ENCODE results near the gene C1QTNF4. TPM values are rescaled to one million over a fixed set of nuclear protein-coding genes. Genes with fewer than 3 reads are reported as not detected.

C1QTNF4 gene
- total and polyA plus RNA-seq, 2 of the 13 experiments (the other 11 are each of a cell fraction or from before 2014, with no cell fraction given) = not detected

GRCh38 chr11:47565340-47566148 lies 28.7 kb downstream of the C1QTNF4 start, which contains the start of gene PTPMT1 (continued):
- no peak for TF ChIP-seq ZFP37 (CRISPR knock-in tag; IDR thresholded peaks at IDR 0.05; ENCODE audit: borderline replicate concordance)
- TF ChIP-seq TFDP1 (CRISPR knock-in tag; IDR thresholded peaks at IDR 0.05; ENCODE audit: borderline replicate concordance) = peak; percentile 91
- TF ChIP-seq MAZ (IDR thresholded peaks at IDR 0.05; ENCODE audit: borderline replicate concordance, low read depth, low read length) = peak; percentile 67; the same call in 1 of the 2 replicates
- peak; percentile 80 for TF ChIP-seq MAZ (CRISPR knock-in tag; IDR thresholded peaks at IDR 0.05; ENCODE audit: low read depth)
- no peak for TF ChIP-seq ZC3H4 (CRISPR knock-in tag; IDR thresholded peaks at IDR 0.05; ENCODE audit: borderline replicate concordance)
- TF ChIP-seq ZBTB1 (CRISPR knock-in tag; IDR thresholded peaks at IDR 0.05; ENCODE audit: borderline replicate concordance) = no peak
- TF ChIP-seq UBTF (CRISPR knock-in tag; IDR thresholded peaks at IDR 0.05) = peak; percentile 92
- TF ChIP-seq ISX (CRISPR knock-in tag; conservative IDR thresholded peaks at IDR 0.05) = peak; percentile 82; the same call in 1 of the 2 replicates
- no peak for TF ChIP-seq ZNF775 (CRISPR knock-in tag; IDR thresholded peaks at IDR 0.05; ENCODE audit: borderline replicate concordance)
- TF ChIP-seq FOXO4 (CRISPR knock-in tag; conservative IDR thresholded peaks at IDR 0.05) = 0 out of 2 replicates have a peak, but pooled peaks have one; percentile 74
- TF ChIP-seq PHF8 (CRISPR knock-in tag; IDR thresholded peaks at IDR 0.05) = peak; percentile 91
- TF ChIP-seq NPAS2 (CRISPR knock-in tag; IDR thresholded peaks at IDR 0.05; ENCODE audit: borderline replicate concordance) = no peak
- TF ChIP-seq THAP9 (CRISPR knock-in tag; IDR thresholded peaks at IDR 0.05; ENCODE audit: borderline replicate concordance) = peak; percentile 18; the same call in 1 of the 2 replicates
- peak; percentile 64; the same call in 1 of the 2 replicates for TF ChIP-seq ZSCAN12 (CRISPR knock-in tag; IDR thresholded peaks at IDR 0.05)
- TF ChIP-seq ZNF644 (CRISPR knock-in tag; IDR thresholded peaks at IDR 0.05; ENCODE audit: low read depth) = no peak
- TF ChIP-seq TIGD3 (CRISPR knock-in tag; IDR thresholded peaks at IDR 0.05; ENCODE audit: borderline replicate concordance) = no peak
- TF ChIP-seq IRF2 (CRISPR knock-in tag; IDR thresholded peaks at IDR 0.05) = peak; percentile 47; the same call in 1 of the 2 replicates
- peak; percentile 79 for TF ChIP-seq POLR2A (IDR thresholded peaks at IDR 0.05; ENCODE audit: insufficient read depth in 1 of 2, low read depth in 2 of 2, low read length in 2 of 2)
- TF ChIP-seq ZNF781 (CRISPR knock-in tag; IDR thresholded peaks at IDR 0.05; ENCODE audit: borderline replicate concordance, not compliant biosample characterization) = peak; percentile 54
